SIG-M5 treated with dmso at 0.1 percent for 504 hours (cell line): Measurements from ENCODE around the gene SMYD3.

ENCODE experiments used
- DNase-seq: peaks from one replicate; lab custom pipeline; 2025; ENCODE audit not compliant: unreplicated experiment; lab: John Stamatoyannopoulos, UW

SMYD3 gene

DNA sequence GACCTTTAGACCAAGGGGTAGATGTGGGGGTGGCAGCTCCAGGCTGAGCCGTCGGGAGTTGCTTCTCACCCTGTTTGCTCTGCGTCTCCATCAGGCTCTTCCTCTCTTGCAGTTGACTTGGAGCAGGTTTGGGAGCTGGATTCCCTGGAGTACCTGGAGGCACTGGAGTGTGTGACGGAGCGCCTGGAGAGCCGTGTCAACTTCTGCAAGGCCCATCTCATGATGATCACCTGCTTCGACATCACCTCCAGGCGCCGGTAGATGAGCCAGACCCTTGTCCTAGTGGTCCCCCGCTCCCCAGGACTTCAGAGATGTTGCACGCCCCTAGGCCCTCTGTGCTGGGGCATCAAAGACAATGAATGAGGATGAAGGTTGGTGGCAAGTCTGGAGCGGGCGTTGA is 804.7 kb downstream of the SMYD3 start:
- DNase-seq, result no peak

DNA sequence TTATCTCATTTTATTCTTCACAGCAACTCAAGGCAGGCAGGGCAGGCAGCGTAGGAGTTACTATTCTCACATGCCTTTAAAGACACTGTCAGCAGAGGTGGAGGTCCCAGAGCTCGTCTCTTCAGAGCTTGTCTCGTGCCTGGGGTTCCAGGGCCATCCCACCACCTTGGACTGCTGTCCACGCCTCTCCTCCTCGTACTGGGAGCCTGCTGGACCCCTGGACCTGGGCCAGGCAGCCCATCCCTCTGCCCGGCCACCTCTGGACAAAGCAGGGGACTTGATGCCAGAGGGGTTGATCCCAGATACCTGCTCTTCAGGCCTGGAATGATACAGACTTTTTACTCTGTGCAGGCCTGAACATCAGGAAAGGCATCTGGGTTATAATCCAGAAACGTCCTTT is 805.4 kb downstream of the SMYD3 start:
- no peak for DNase-seq

DNA sequence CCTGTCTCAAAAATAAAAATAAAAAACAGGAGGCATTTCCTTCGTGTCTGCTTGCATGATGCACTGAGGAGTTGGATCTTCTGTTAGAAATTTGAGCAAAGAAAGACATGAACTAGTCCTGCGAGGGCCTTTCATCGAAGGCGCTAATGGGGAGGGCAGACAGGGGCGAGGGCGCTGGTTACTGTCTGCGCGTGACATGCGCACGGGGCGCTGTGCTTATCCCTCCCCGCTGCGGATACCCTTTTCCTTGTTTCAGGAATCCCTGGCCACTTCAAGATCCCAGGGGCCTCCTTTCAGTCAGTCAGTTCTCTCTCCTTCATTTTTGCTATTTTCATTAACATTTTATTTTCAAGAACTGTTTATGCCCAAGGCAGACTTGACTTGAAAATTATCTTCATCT is 806.4 kb downstream of the SMYD3 start:
- DNase-seq, result no peak
